ENCODE results near the gene ALKAL2.

GRCh38 chr2:268323-268722 is 19.6 kb downstream of the ALKAL2 start:
- TF ChIP-seq EGR1 (IDR thresholded peaks at IDR 0.05; ENCODE audit: low read depth), result no peak
- TF ChIP-seq ATF3 (IDR thresholded peaks at IDR 0.05), result no peak
- TF ChIP-seq YY1 (IDR thresholded peaks at IDR 0.05; ENCODE audit: extremely low read depth, insufficient replicate concordance, low read depth, low read length), result no peak
- no peak for TF ChIP-seq POLR2A (IDR thresholded peaks at IDR 0.05; ENCODE audit: borderline replicate concordance, extremely low read depth, insufficient read depth, insufficient read length)
- TF ChIP-seq CBX3 (IDR thresholded peaks at IDR 0.05; ENCODE audit: low read depth), result no peak
- no peak for TF ChIP-seq CTCF (IDR thresholded peaks at IDR 0.05 in 2 of 3, conservative IDR thresholded peaks at IDR 0.05 in 1 of 3; ENCODE audit: borderline replicate concordance in 1 of 3, insufficient read depth in 1 of 3, low read depth in 2 of 3, low read length in 2 of 3)
- TF ChIP-seq SP1 (IDR thresholded peaks at IDR 0.05; ENCODE audit: low read depth), result no peak
- no peak for TF ChIP-seq RAD21 (IDR thresholded peaks at IDR 0.05; ENCODE audit: low read depth)

All from HCT116 (cell line).